HepG2 (cell line): ENCODE measurements around the gene CD28. TPM values are rescaled to one million over a fixed set of nuclear protein-coding genes. Genes with fewer than 3 reads are reported as not detected.

Experiments
- ASH2L ChIP-seq: fragments of 300-600, 200-600 bp; sonication (generic); IDR thresholded peaks from 2 replicates; pipeline ENCODE4 v1.7.0; 2017; ENCODE audit warnings: low read depth, mild to moderate bottlenecking, moderate library complexity, mixed read lengths, low read length; ENCODE audit not compliant: insufficient read length
- CBX5 ChIP-seq: sonication (generic); formaldehyde crosslinking; IDR thresholded peaks from 2 replicates; pipeline ENCODE4 v1.4.0; 2020; ENCODE audit warnings: missing genetic modification reagents, borderline replicate concordance
- GATAD2A ChIP-seq: IDR thresholded peaks from 2 replicates; pipeline ENCODE4 v1.6.1; 2016
- GLI4 ChIP-seq: sonication (generic); formaldehyde crosslinking; IDR thresholded peaks from 2 replicates; pipeline ENCODE4 v1.5.1; 2020; ENCODE audit warnings: missing genetic modification reagents, mild to moderate bottlenecking, moderate library complexity, borderline replicate concordance
- IRF2 ChIP-seq: IDR thresholded peaks from 2 replicates; pipeline ENCODE4 v1.6.1; 2018; ENCODE audit warnings: missing genetic modification reagents, missing compliant biosample characterization
- PHF8 ChIP-seq: sonication (generic); formaldehyde crosslinking; IDR thresholded peaks from 2 replicates; pipeline ENCODE4 v1.5.0; 2020; ENCODE audit warnings: missing genetic modification reagents
- RXRA ChIP-seq: sonication (generic); formaldehyde crosslinking; IDR thresholded peaks from 2 replicates; pipeline ENCODE4 v1.5.1; 2020; ENCODE audit warnings: missing genetic modification reagents
- ZBTB20 ChIP-seq: sonication (generic); formaldehyde crosslinking; IDR thresholded peaks from 2 replicates; pipeline ENCODE4 v1.8.1; 2023; ENCODE audit warnings: missing genetic modification reagents, low read depth, mild to moderate bottlenecking, borderline replicate concordance
- ZFX ChIP-seq: sonication (generic); formaldehyde crosslinking; IDR thresholded peaks from 2 replicates; pipeline ENCODE4 v1.4.0; 2020; ENCODE audit warnings: mild to moderate bottlenecking, low read depth, missing genetic modification reagents, moderate library complexity
- polyA plus RNA-seq, 8 experiments: library from polyadenylated mRNA; depleted of rRNA in 3 of 8; stranded (reverse) in 7 of 8; unstranded in 1 of 8; fragments of >200 nt; fragmentation: Illumina TruSeq in 4 of 8; extraction: Trizol in 4 of 8; gene quantifications; 2 replicates each; pipeline versions ENCODE4 v1.2.1 to v1.2.3, GENCODE V29; 2011 to 2016; ENCODE audit warnings: low read depth in 4 of 8, missing spikeins in 1 of 8, mixed read lengths in 1 of 8; ENCODE audit not compliant: insufficient read depth in 1 of 8
- total RNA-seq, 5 experiments: library from RNA; depleted of rRNA; stranded (reverse); fragments of >200 nt; fragmentation: Illumina TruSeq; extraction: Trizol; gene quantifications; 2 replicates each; pipeline ENCODE4 v1.2.3, GENCODE V29; 2016; ENCODE audit warnings: low read depth in 1 of 5
- TF ChIP-seq, protein P1 (sequence below): sonication (generic); formaldehyde crosslinking; IDR thresholded peaks from 2 replicates; pipeline ENCODE4 v1.5.0; 2020; ENCODE audit warnings: mild to moderate bottlenecking, missing genetic modification reagents, borderline replicate concordance
- TF ChIP-seq, protein P2 (sequence below): sonication (generic); formaldehyde crosslinking; IDR thresholded peaks from 2 replicates; pipeline ENCODE4 v1.5.0; 2020; ENCODE audit warnings: mild to moderate bottlenecking, low read depth, missing genetic modification reagents, borderline replicate concordance
- TF ChIP-seq, protein P3 (sequence below): sonication (generic); formaldehyde crosslinking; IDR thresholded peaks from 2 replicates; pipeline ENCODE4 v1.5.1; 2020; ENCODE audit warnings: missing genetic modification reagents, mild to moderate bottlenecking, borderline replicate concordance
- TF ChIP-seq, protein P4 (sequence below), 2 experiments: fragments of 450-650 bp in 1 of 2; sonication (generic) in 1 of 2; formaldehyde crosslinking in 1 of 2; IDR thresholded peaks; 2 replicates each; pipeline versions ENCODE4 v1.6.1 to v1.8.0; 2016 to 2022; ENCODE audit warnings: antibody characterized with exemption in 1 of 2, mild to moderate bottlenecking in 1 of 2, missing genetic modification reagents in 1 of 2

The CD28 gene
- total and polyA plus RNA-seq, 2 of the 13 experiments (the other 11 are each of a cell fraction or from before 2014, with no cell fraction given): not detected

DNA sequence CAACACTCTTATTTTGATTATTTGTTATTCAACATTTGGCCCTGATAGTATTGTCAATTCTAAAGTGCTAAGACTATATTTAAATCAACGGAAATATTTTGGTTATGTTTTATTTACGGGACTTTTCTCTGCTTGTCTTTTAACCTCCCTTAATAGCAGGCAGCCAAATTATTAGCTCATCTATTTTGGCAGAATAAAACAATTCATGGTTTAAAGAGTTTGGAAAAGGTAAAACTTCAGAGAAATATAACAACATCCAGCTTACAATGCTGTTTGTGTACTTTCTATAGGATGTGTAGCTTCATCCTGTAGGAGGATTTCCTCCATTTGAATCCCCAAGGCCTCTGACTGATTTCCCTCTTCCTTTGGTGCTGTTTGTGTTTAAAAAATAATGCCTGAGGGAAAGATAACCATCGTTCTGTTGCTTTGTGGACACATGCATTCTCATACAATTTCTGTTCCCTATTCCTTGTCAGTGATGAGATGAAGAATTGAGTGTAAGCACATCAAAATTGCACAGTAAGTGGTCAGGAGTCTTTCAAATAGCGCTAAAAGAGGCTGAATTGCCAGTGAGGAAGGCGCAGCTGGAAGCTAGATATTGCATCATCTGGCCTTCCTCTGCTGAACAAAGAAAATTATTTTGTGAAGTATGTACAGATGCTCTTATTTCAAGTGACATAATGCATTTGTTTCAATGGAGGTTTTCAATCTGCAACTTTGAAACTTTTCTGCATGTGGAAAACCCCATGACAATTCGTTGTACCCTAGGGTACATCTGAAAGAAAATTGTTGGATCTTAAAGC is 80.3 kb downstream of the CD28 start (continued):
- TF ChIP-seq, protein P1, sequence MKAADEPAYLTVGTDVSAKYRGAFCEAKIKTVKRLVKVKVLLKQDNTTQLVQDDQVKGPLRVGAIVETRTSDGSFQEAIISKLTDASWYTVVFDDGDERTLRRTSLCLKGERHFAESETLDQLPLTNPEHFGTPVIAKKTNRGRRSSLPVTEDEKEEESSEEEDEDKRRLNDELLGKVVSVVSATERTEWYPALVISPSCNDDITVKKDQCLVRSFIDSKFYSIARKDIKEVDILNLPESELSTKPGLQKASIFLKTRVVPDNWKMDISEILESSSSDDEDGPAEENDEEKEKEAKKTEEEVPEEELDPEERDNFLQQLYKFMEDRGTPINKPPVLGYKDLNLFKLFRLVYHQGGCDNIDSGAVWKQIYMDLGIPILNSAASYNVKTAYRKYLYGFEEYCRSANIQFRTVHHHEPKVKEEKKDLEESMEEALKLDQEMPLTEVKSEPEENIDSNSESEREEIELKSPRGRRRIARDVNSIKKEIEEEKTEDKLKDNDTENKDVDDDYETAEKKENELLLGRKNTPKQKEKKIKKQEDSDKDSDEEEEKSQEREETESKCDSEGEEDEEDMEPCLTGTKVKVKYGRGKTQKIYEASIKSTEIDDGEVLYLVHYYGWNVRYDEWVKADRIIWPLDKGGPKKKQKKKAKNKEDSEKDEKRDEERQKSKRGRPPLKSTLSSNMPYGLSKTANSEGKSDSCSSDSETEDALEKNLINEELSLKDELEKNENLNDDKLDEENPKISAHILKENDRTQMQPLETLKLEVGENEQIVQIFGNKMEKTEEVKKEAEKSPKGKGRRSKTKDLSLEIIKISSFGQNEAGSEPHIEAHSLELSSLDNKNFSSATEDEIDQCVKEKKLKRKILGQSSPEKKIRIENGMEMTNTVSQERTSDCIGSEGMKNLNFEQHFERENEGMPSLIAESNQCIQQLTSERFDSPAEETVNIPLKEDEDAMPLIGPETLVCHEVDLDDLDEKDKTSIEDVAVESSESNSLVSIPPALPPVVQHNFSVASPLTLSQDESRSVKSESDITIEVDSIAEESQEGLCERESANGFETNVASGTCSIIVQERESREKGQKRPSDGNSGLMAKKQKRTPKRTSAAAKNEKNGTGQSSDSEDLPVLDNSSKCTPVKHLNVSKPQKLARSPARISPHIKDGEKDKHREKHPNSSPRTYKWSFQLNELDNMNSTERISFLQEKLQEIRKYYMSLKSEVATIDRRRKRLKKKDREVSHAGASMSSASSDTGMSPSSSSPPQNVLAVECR: no peak
- TF ChIP-seq GLI4 (CRISPR knock-in tag) (no peak), CBX5 (CRISPR knock-in tag) (0 out of 2 replicates have a peak, but pooled peaks have one; percentile 24), ZBTB20 (peak; percentile 35; the same call in 1 of the 2 replicates), GATAD2A (CRISPR knock-in tag) (peak; percentile 67), ASH2L (no peak), IRF2 (CRISPR knock-in tag) (no peak), ZFX (CRISPR knock-in tag) (no peak), PHF8 (CRISPR knock-in tag) (no peak), RXRA (CRISPR knock-in tag) (no peak)
- TF ChIP-seq, protein P2, sequence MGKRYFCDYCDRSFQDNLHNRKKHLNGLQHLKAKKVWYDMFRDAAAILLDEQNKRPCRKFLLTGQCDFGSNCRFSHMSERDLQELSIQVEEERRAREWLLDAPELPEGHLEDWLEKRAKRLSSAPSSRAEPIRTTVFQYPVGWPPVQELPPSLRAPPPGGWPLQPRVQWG (CRISPR knock-in tag): no peak
- TF ChIP-seq, protein P3, sequence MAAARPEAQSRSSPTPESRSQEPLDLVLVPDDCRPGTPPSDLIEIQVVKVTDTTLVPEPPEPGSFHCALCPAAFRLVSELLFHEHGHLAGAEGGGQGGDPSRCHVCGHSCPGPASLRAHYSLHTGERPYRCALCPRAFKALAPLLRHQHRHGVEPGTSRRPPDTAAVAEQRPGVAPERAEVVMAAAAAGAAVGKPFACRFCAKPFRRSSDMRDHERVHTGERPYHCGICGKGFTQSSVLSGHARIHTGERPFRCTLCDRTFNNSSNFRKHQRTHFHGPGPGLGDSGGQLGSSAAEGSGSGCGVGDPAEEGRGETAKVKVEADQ (CRISPR knock-in tag): no peak
- TF ChIP-seq, protein P4, sequence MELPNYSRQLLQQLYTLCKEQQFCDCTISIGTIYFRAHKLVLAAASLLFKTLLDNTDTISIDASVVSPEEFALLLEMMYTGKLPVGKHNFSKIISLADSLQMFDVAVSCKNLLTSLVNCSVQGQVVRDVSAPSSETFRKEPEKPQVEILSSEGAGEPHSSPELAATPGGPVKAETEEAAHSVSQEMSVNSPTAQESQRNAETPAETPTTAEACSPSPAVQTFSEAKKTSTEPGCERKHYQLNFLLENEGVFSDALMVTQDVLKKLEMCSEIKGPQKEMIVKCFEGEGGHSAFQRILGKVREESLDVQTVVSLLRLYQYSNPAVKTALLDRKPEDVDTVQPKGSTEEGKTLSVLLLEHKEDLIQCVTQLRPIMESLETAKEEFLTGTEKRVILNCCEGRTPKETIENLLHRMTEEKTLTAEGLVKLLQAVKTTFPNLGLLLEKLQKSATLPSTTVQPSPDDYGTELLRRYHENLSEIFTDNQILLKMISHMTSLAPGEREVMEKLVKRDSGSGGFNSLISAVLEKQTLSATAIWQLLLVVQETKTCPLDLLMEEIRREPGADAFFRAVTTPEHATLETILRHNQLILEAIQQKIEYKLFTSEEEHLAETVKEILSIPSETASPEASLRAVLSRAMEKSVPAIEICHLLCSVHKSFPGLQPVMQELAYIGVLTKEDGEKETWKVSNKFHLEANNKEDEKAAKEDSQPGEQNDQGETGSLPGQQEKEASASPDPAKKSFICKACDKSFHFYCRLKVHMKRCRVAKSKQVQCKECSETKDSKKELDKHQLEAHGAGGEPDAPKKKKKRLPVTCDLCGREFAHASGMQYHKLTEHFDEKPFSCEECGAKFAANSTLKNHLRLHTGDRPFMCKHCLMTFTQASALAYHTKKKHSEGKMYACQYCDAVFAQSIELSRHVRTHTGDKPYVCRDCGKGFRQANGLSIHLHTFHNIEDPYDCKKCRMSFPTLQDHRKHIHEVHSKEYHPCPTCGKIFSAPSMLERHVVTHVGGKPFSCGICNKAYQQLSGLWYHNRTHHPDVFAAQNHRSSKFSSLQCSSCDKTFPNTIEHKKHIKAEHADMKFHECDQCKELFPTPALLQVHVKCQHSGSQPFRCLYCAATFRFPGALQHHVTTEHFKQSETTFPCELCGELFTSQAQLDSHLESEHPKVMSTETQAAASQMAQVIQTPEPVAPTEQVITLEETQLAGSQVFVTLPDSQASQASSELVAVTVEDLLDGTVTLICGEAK (IDR thresholded peaks at IDR 0.05): no peak
- TF ChIP-seq, protein P4 (CRISPR knock-in tag; IDR thresholded peaks at IDR 0.05): no peak
